ENCODE results near the gene DNAJC16. TPM values are rescaled to one million over a fixed set of nuclear protein-coding genes. Genes with fewer than 3 reads are reported as not detected.
A peak's percentile ranks its signal among the peaks of the same experiment; 100 is the strongest.
"Not testable (repeated sequence)": the region's sequence is repeated elsewhere in the genome, so short reads cannot be mapped to it uniquely, and the experiment has no call there.

Gene DNAJC16
- total and polyA plus RNA-seq, 9 of the 15 experiments (the other 6 are each of a cell fraction or from before 2014, with no cell fraction given): 6.9 to 16.8 (median 12.8) TPM

DNA sequence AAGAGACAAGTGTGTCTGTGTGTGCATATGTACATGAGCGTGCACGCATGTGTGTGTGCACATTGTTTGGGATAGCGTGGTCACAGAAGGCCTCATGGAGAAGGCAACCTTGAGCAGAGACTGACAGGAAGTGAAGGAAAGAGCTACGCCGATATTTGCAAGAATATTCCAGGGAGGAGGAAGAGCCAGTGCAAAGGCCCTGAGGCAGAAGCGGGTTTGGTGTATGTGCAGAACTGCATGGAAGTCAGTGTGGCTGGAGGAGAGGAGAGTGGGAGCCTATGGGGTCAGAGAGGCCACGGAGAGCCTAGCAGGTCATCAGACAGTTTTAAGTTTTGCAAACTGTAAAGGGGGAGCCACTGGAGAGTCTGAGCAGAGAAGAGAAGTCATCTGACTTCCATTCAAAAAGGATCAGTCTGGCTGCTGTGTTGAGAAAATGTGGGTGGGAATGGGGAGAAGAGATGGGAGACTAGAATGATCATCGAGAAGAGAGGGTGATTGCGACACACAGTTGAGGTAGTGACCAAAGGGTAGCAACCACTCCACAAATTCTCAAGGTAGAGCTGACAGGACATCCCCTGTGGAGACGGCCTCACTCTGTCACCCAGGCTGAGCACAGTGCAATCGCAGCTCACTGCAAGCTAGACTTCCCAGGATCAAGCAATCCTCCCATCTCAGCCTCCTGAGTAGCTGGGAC, 46.8 kb upstream of the DNAJC16 start (continued):
- TF ChIP-seq CEBPG (CRISPR knock-in tag; IDR thresholded peaks at IDR 0.05): peak; percentile 44; the same call in 1 of the 2 replicates
- peak; percentile 53 to 71; a peak in 3 of 4 replicates for TF ChIP-seq CEBPG (tag; conservative IDR thresholded peaks at IDR 0.05 in 1 of 2, IDR thresholded peaks at IDR 0.05 in 1 of 2)
- TF ChIP-seq KDM1A (IDR thresholded peaks at IDR 0.05): 0 out of 4 replicates have a peak, but pooled peaks have one; percentile 11 to 53
- TF ChIP-seq ZNF408 (CRISPR knock-in tag; IDR thresholded peaks at IDR 0.05; ENCODE audit: low read depth): no peak
- TF ChIP-seq RBM22 (IDR thresholded peaks at IDR 0.05; ENCODE audit: low read depth, low read length, poor library complexity, severe bottlenecking): no peak
- no peak for TF ChIP-seq NR2F6 (CRISPR knock-in tag; IDR thresholded peaks at IDR 0.05)
- TF ChIP-seq SMARCA5 (IDR thresholded peaks at IDR 0.05): peak; percentile 72; the same call in 1 of the 2 replicates
- TF ChIP-seq, protein P1, sequence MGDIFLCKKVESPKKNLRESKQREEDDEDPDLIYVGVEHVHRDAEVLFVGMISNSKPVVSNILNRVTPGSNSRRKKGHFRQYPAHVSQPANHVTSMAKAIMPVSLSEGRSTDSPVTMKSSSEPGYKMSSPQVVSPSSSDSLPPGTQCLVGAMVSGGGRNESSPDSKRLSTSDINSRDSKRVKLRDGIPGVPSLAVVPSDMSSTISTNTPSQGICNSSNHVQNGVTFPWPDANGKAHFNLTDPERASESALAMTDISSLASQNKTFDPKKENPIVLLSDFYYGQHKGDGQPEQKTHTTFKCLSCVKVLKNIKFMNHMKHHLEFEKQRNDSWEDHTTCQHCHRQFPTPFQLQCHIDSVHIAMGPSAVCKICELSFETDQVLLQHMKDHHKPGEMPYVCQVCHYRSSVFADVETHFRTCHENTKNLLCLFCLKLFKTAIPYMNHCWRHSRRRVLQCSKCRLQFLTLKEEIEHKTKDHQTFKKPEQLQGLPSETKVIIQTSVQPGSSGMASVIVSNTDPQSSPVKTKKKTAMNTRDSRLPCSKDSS (IDR thresholded peaks at IDR 0.05; ENCODE audit: low read depth, partially characterized antibody): no peak
- TF ChIP-seq SAP30 (IDR thresholded peaks at IDR 0.05; ENCODE audit: borderline replicate concordance, insufficient read depth, low read depth, low read length, poor library complexity, severe bottlenecking): no peak
- TF ChIP-seq ETV5 (CRISPR knock-in tag; IDR thresholded peaks at IDR 0.05; ENCODE audit: low read depth): no peak
- TF ChIP-seq MAFG (tag; conservative IDR thresholded peaks at IDR 0.05): no peak
- no peak for TF ChIP-seq ZNF324 (CRISPR knock-in tag; IDR thresholded peaks at IDR 0.05)
- no peak for TF ChIP-seq RB1 (IDR thresholded peaks at IDR 0.05; ENCODE audit: low read depth)
- no peak for TF ChIP-seq FOXM1 (IDR thresholded peaks at IDR 0.05; ENCODE audit: low read depth)
- no peak for TF ChIP-seq FOXM1 (CRISPR knock-in tag; IDR thresholded peaks at IDR 0.05; ENCODE audit: low read depth)
- no peak for TF ChIP-seq PRPF4 (IDR thresholded peaks at IDR 0.05; ENCODE audit: insufficient read depth, low read depth, low read length, poor library complexity, severe bottlenecking)
- no peak for TF ChIP-seq ZNF586 (CRISPR knock-in tag; conservative IDR thresholded peaks at IDR 0.05)
- TF ChIP-seq, protein P2, sequence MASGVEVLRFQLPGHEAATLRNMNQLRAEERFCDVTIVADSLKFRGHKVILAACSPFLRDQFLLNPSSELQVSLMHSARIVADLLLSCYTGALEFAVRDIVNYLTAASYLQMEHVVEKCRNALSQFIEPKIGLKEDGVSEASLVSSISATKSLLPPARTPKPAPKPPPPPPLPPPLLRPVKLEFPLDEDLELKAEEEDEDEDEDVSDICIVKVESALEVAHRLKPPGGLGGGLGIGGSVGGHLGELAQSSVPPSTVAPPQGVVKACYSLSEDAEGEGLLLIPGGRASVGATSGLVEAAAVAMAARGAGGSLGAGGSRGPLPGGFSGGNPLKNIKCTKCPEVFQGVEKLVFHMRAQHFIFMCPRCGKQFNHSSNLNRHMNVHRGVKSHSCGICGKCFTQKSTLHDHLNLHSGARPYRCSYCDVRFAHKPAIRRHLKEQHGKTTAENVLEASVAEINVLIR (CRISPR knock-in tag; IDR thresholded peaks at IDR 0.05): no peak
- TF ChIP-seq HNRNPL (IDR thresholded peaks at IDR 0.05; ENCODE audit: low read depth, low read length): no peak
- no peak for TF ChIP-seq ZNF644 (tag; IDR thresholded peaks at IDR 0.05; ENCODE audit: low read depth)

DNA sequence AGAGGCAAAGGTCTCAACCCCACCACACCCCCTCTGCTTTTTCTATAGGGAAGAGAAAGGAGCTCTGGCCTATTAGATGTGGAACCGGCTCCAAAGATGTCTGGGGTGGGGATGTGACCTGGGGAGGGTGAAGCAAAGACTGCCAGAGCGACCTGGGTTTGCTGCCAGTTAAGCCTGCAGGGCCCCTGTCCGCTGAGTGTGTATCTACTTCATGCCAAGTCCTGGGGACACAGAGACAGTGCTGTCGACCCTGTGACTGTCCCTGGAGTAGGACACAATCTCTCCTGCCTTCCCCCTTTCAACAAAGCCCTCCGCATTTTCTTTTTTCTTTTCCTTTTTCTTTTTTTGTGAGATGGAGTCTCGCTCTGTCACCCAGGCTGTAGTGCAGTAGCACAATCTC, 44.2 kb upstream of the DNAJC16 start:
- H3K9me3 ChIP-seq (replicated peaks; ENCODE audit: control insufficient read depth, insufficient read depth, low read depth, low read length); H2AFZ ChIP-seq (ENCODE audit: low read depth, low read length); in situ Hi-C loops (cut with MboI); H3K4me2 ChIP-seq (ENCODE audit: insufficient read depth, low read length); H3K36me3 ChIP-seq (ENCODE audit: control insufficient read depth, insufficient read depth, low read length); ATAC-seq; H3K27me3 ChIP-seq (ENCODE audit: control insufficient read depth in 2 of 2, insufficient read depth in 2 of 2, low read length in 2 of 2); H3K4me1 ChIP-seq (replicated peaks in 1 of 2; ENCODE audit: control insufficient read depth in 2 of 2, insufficient read depth in 2 of 2, low read length in 2 of 2); DNase-seq (ENCODE audit: extremely low read depth in 1 of 4, low spot score in 3 of 4); intact Hi-C loops (cut with micrococcal nuclease); H4K20me1 ChIP-seq (replicated peaks; ENCODE audit: control insufficient read depth, insufficient read depth, low read length); H3K4me3 ChIP-seq; FAIRE-seq; CTCF ChIA-PET (ENCODE audit: low intra/inter-chr PET ratio); H3K79me2 ChIP-seq (ENCODE audit: control insufficient read depth, insufficient read depth, low read length); POLR2A ChIA-PET; H3K9me1 ChIP-seq (ENCODE audit: control insufficient read depth, insufficient read depth, low read length); BruUV-seq (replicated peaks); H3K9ac ChIP-seq (ENCODE audit: insufficient read depth in 1 of 2, low read depth in 2 of 2, low read length in 2 of 2); H3K27ac ChIP-seq (ENCODE audit: extremely low read depth, low read depth, low read length): not testable (repeated sequence)
- 24% methylated on average over 5 of the region's 6 CpGs for WGBS (ENCODE audit: insufficient coverage, low coverage, missing lambda C conversion rate)

All from K562 (cell line).